Measurements from ENCODE around the gene RASGRP4.

DNA sequence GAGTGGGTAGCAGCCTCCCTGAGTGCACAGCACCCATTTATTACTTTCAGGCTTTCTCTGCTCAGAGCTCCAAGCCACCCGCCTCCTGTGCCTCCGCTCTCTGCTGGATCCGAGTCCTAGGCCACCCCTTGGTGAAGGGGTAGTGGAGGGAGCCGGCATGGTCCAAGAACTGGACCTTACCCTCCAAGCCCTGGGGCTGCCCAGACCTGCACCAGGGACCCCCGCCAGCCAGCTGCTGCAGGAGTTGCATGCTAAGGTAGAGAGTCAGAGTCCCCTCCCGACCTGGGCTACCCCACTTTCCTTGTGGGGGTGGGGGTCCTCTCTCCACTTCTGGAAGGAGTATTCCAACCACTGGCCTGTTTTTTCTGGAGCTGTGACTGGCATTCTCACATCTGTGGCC is 21.2 kb downstream of the RASGRP4 start:
- TF ChIP-seq EZH2phosphoT487 (IDR thresholded peaks at IDR 0.05; ENCODE audit: insufficient read depth, low read depth) (no peak), EZH2 (IDR thresholded peaks at IDR 0.05; ENCODE audit: insufficient read depth, poor library complexity, severe bottlenecking) (no peak)

Measured in GM23248 (cell line).